CD4-positive, alpha-beta T cell (primary cell): ENCODE data around the gene MGRN1. TPM values are rescaled to one million over a fixed set of nuclear protein-coding genes. Genes with fewer than 3 reads are reported as not detected.

Experiments
- ATAC-seq: fragments of 200-7000 bp; cut with Tn5 transposase; one replicate; pipeline ENCODE4 v1.10.0; 2022; ENCODE audit warnings: mild to moderate bottlenecking; ENCODE audit not compliant: poor library complexity
- CTCF ChIA-PET: fragments of 350-600 bp; sonication (Branson Sonifier 250); formaldehyde crosslinking; loops from one replicate; lab custom pipeline; 2021; ENCODE audit warnings: antibody characterized with exemption, inconsistent platforms; lab: Charles Lee
- POLR2A ChIA-PET: fragments of 350-600 bp; sonication (Branson Sonifier 250); formaldehyde crosslinking; loops from one replicate; lab custom pipeline; 2021; ENCODE audit warnings: antibody characterized with exemption, inconsistent platforms; lab: Charles Lee
- DNase-seq, 14 experiments: peaks; one replicate each; pipeline ENCODE4 v3.0.0-alpha.2; 2013 to 2020; ENCODE audit warnings: mixed read lengths in 2 of 14
- H3K27ac ChIP-seq, 2 donors: one replicate each; pipeline versions ENCODE4 v1.5.1 to v1.7.0; 2013; ENCODE audit warnings: low read length in 2 of 2, low read depth in 1 of 2, mild to moderate bottlenecking in 1 of 2
- H3K27me3 ChIP-seq, 2 experiments: 1 replicate in 1 of 2; 2 replicates in 1 of 2; pipeline versions ENCODE4 v1.6.1 to v1.7.0; 2013; ENCODE audit warnings: low read length in 2 of 2, control low read depth in 1 of 2, mild to moderate bottlenecking in 1 of 2, moderate library complexity in 1 of 2; ENCODE audit not compliant: insufficient read depth in 2 of 2, control insufficient read depth in 1 of 2
- H3K36me3 ChIP-seq: one replicate; pipeline ENCODE4 v1.6.1; 2013; ENCODE audit warnings: low read length, control low read depth; ENCODE audit not compliant: insufficient read depth
- H3K4me1 ChIP-seq: one replicate; pipeline ENCODE4 v1.6.1; 2013; ENCODE audit warnings: low read length, control low read depth; ENCODE audit not compliant: insufficient read depth
- H3K4me3 ChIP-seq: one replicate; pipeline ENCODE4 v1.5.1; 2013; ENCODE audit warnings: mild to moderate bottlenecking, low read length, moderate library complexity
- H3K9me3 ChIP-seq, 2 experiments: 1 replicate in 1 of 2; 2 replicates in 1 of 2; pipeline versions ENCODE4 v1.6.1 to v1.7.0; 2013; ENCODE audit warnings: low read length in 2 of 2, mild to moderate bottlenecking in 2 of 2, control low read depth in 1 of 2, moderate library complexity in 1 of 2; ENCODE audit not compliant: control insufficient read depth in 1 of 2, insufficient read depth in 1 of 2
- H3K27ac Mint-ChIP-seq: one replicate; pipeline ENCODE4 v1.8.0; 2020; ENCODE audit warnings: mixed read lengths
- H3K27me3 Mint-ChIP-seq: one replicate; pipeline ENCODE4 v1.8.0; 2021; ENCODE audit warnings: mixed read lengths
- H3K36me3 Mint-ChIP-seq: one replicate; pipeline ENCODE4 v1.8.0; 2021; ENCODE audit warnings: low read depth, mixed read lengths
- H3K4me1 Mint-ChIP-seq: one replicate; pipeline ENCODE4 v1.8.0; 2021; ENCODE audit warnings: low read depth, mixed read lengths
- H3K4me3 Mint-ChIP-seq: one replicate; pipeline ENCODE4 v1.8.0; 2020; ENCODE audit warnings: mild to moderate bottlenecking, mixed read lengths
- H3K9me3 Mint-ChIP-seq: one replicate; pipeline ENCODE4 v1.8.0; 2020; ENCODE audit warnings: mixed read lengths
- intact Hi-C, 2 experiments: fragments of 100-400 bp; cut with DNase I in 1 of 2; cut with micrococcal nuclease in 1 of 2; formaldehyde crosslinking; loops; one replicate each; pipeline versions ENCODE4 v1.15.1 to v1.9.0; 2023 to 2025; cut with DNase I, micrococcal nuclease
- total RNA-seq, 174 experiments: library from RNA in 2 of 174; stranded (reverse) in 2 of 174; gene quantifications; one replicate each; pipeline ENCODE4 v1.2.3 and lab custom pipeline; 2021 to 2026
- TF ChIP-seq, protein P1 (sequence below): fragments of 200-600 bp; IDR thresholded peaks from one replicate; pipeline ENCODE4 v1.8.0; 2022; ENCODE audit warnings: antibody characterized with exemption, mild to moderate bottlenecking

MGRN1 gene
- total RNA-seq, 2 experiments from 2014 or later, result 45.9 to 48.6 TPM

- no peaks in the 10 kb centered on the region for H3K9me3 ChIP-seq
- Mint-ChIP-seq H3K9me3 (no peaks in the 10 kb centered on the region), H3K36me3 (peaks cover 21% of the 10 kb centered on the region), H3K4me3 (no peak overlapping the region), H3K27ac (no peak overlapping the region), H3K27me3 (no peaks in the 10 kb centered on the region), H3K4me1 (peaks cover 23% of the 10 kb centered on the region)
- no peak overlapping the region for H3K4me3 ChIP-seq
- peaks cover 34% of the 10 kb centered on the region for H3K36me3 ChIP-seq
- ChIA-PET POLR2A (interaction anchor here (0.6 kb wide), 1 partner anchor 1568 kb away, joined by 3 read pairs; no protein-coding TSS in a partner anchor), CTCF (interaction anchor here (1.3 kb wide), 1 partner anchor 11 kb away, joined by 3 read pairs; no protein-coding TSS in a partner anchor)
- ATAC-seq, result no peak
- peaks cover 19% of the 10 kb centered on the region for H3K4me1 ChIP-seq
- TF ChIP-seq, protein P1, sequence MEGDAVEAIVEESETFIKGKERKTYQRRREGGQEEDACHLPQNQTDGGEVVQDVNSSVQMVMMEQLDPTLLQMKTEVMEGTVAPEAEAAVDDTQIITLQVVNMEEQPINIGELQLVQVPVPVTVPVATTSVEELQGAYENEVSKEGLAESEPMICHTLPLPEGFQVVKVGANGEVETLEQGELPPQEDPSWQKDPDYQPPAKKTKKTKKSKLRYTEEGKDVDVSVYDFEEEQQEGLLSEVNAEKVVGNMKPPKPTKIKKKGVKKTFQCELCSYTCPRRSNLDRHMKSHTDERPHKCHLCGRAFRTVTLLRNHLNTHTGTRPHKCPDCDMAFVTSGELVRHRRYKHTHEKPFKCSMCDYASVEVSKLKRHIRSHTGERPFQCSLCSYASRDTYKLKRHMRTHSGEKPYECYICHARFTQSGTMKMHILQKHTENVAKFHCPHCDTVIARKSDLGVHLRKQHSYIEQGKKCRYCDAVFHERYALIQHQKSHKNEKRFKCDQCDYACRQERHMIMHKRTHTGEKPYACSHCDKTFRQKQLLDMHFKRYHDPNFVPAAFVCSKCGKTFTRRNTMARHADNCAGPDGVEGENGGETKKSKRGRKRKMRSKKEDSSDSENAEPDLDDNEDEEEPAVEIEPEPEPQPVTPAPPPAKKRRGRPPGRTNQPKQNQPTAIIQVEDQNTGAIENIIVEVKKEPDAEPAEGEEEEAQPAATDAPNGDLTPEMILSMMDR, result no peak
- intact Hi-C loops, result no loop called here
- DNase-seq, result no peak
- no peaks in the 10 kb centered on the region for H3K27me3 ChIP-seq
- H3K27ac ChIP-seq, result no peak overlapping the region
These were observed 13.0 kb downstream of the MGRN1 start for GRCh38 chr16:4637501-4638166.

GRCh38 chr16:4639899-4640509 lies 15.4 kb downstream of the MGRN1 start:
- H3K4me1 ChIP-seq, result peaks cover 19% of the 10 kb centered on the region
- POLR2A ChIA-PET, result no interaction called here
- CTCF ChIA-PET, result no interaction called here
- no peaks in the 10 kb centered on the region for H3K27me3 ChIP-seq
- Mint-ChIP-seq H3K36me3 (peaks cover 12% of the 10 kb centered on the region), H3K27ac (no peak overlapping the region), H3K4me1 (peaks cover 23% of the 10 kb centered on the region), H3K27me3 (no peaks in the 10 kb centered on the region), H3K9me3 (no peaks in the 10 kb centered on the region), H3K4me3 (no peak overlapping the region)
- intact Hi-C loops, result no loop called here
- no peak overlapping the region for H3K4me3 ChIP-seq
- no peaks in the 10 kb centered on the region for H3K9me3 ChIP-seq
- H3K27ac ChIP-seq, result no peak overlapping the region
- H3K36me3 ChIP-seq, result peaks cover 24% of the 10 kb centered on the region
- no peak for DNase-seq
- no peak for ATAC-seq
- TF ChIP-seq, protein P1, result no peak

DNA sequence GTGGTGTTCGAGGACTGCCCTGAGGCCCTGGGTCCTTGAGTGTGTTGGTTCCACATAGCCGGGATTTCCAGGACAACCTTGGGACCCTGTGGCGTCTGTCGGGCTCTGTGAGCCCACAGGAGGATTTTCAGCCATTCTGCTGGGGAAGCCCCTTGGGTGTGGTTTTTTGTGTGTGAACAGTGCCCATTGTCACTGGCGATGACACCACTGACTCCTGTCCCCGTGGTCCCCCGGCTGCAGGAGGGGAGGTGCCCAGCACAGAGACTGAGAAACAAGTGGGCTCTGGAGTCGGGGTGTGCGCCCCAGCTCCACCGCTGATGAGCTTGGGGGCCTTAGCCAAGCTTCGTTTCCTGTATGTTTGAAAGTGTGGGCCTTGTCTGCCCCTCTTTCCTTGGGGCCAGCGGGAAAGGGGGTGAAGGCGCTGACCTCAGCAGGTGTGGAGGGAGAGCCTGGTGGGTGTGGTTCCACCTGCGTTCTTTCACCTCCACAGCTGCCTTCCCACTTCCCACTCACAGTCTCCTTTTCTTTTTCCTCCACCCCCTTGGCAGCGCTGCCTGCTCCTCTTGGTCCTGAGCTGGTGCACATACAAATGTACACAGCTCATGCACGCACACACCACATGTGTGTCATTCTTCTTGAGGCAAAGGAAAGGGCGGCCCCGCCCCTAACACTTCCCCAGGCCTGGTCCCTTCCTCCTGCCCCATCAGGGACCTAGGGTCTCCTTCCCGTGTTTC lies 16.1 kb downstream of the MGRN1 start:
- Histone ChIP-seq H3K4me3 (no peak overlapping the region), H3K36me3 (peaks cover 30% of the 10 kb centered on the region), H3K9me3 (no peaks in the 10 kb centered on the region), H3K27ac (no peak overlapping the region), H3K27me3 (no peaks in the 10 kb centered on the region), H3K4me1 (peaks cover 22% of the 10 kb centered on the region)
- DNase-seq (peak in 1 of 14 experiments; percentile 31), ATAC-seq (peak; percentile 24)
- Mint-ChIP-seq H3K27ac (peak overlapping the region; percentile 3), H3K9me3 (no peaks in the 10 kb centered on the region), H3K4me1 (peaks cover 29% of the 10 kb centered on the region), H3K27me3 (no peaks in the 10 kb centered on the region), H3K36me3 (peaks cover 17% of the 10 kb centered on the region), H3K4me3 (no peak overlapping the region)
- intact Hi-C loops, result no loop called here
- CTCF ChIA-PET, result interaction anchor here (0.6 kb wide), 2 partner anchors 10 to 23 kb away, joined by 3 to 4 read pairs; no protein-coding TSS in a partner anchor
- POLR2A ChIA-PET, result no interaction called here
- TF ChIP-seq, protein P1, result no peak
